ENCODE measurements around the gene ITPRIP. TPM values are rescaled to one million over a fixed set of nuclear protein-coding genes. Genes with fewer than 3 reads are reported as not detected.

Gene ITPRIP
- total RNA-seq, 1 experiment from 2014 or later = 22.5 TPM

GRCh38 chr10:104259999-104260774 is 78.1 kb downstream of the ITPRIP start:
- no peak overlapping the region for H2AFZ ChIP-seq (ENCODE audit: low read length)
- no peak overlapping the region for H4K8ac ChIP-seq (replicated peaks; ENCODE audit: insufficient read length, low read depth, low read length)
- no peaks in the 10 kb centered on the region for H3K27me3 ChIP-seq (ENCODE audit: insufficient read depth, low read length)
- no peak overlapping the region for H3K27ac ChIP-seq (ENCODE audit: insufficient read length, low read depth, low read length)
- no peaks in the 10 kb centered on the region for H3K9me3 ChIP-seq (ENCODE audit: control insufficient read depth, low read depth, low read length)
- no peak for TF ChIP-seq CTCF (conservative IDR thresholded peaks at IDR 0.05)
- no peak for DNase-seq
- H3K79me2 ChIP-seq (ENCODE audit: insufficient read depth, low read length) = no peaks in the 10 kb centered on the region; the same call in 1 of the 2 replicates
- no peak overlapping the region for H4K5ac ChIP-seq (ENCODE audit: insufficient read length, low read depth, low read length)
- H3K18ac ChIP-seq (ENCODE audit: insufficient read length, low read depth, low read length) = no peak overlapping the region
- peaks cover 1 to 61% (median 11%) of the 10 kb centered on the region in 3 experiments; a peak in 4 of 7 replicates for H3K36me3 Mint-ChIP-seq (ENCODE audit: insufficient read depth in 1 of 3, low read depth in 3 of 3)
- H3K4me1 ChIP-seq (ENCODE audit: insufficient read depth, low read length) = 0 out of 2 replicates have a peak, but pooled peaks cover 3% of the 10 kb centered on the region
- H2BK120ac ChIP-seq (ENCODE audit: low read depth, low read length, poor library complexity, severe bottlenecking) = no peak overlapping the region
- no peak overlapping the region for H3T11ph ChIP-seq (ENCODE audit: low read length)
- peaks cover 11 to 30% of the 10 kb centered on the region in 2 experiments for H3K4me1 Mint-ChIP-seq
- H3K4me2 ChIP-seq (ENCODE audit: insufficient read depth, insufficient read length, low read length) = no peak overlapping the region
- H3K79me1 ChIP-seq (ENCODE audit: insufficient read depth, low read depth, low read length, poor library complexity, severe bottlenecking) = no peaks in the 10 kb centered on the region
- 100% methylated on average over 1 of the region's 6 CpGs for WGBS (ENCODE audit: extremely low coverage, insufficient read length, low lambda C conversion rate)
- H2BK20ac ChIP-seq (ENCODE audit: low read depth, low read length, poor library complexity, severe bottlenecking) = no peak overlapping the region
- H3K27ac Mint-ChIP-seq = no peak overlapping the region
- H2AK5ac ChIP-seq (ENCODE audit: insufficient read length, low read length) = no peak overlapping the region
- no peak overlapping the region for H3K4ac ChIP-seq (ENCODE audit: low read depth, low read length)
- no peak overlapping the region for H3K56ac ChIP-seq (ENCODE audit: insufficient read length, low read depth, low read length)
- no peak overlapping the region for H3K9ac ChIP-seq (ENCODE audit: extremely low read depth, insufficient read length, low read length)
- no peaks in the 10 kb centered on the region for H4K20me1 ChIP-seq (ENCODE audit: control insufficient read depth, insufficient read depth, insufficient read length)
- no peak overlapping the region for H3K23ac ChIP-seq (ENCODE audit: insufficient read length, low read depth, low read length)
- H3K14ac ChIP-seq (ENCODE audit: insufficient read depth, low read length) = no peak overlapping the region
- H3K27me3 Mint-ChIP-seq (ENCODE audit: low read depth) = no peaks in the 10 kb centered on the region
- no peaks in the 10 kb centered on the region for H3K9me3 Mint-ChIP-seq
- no peak overlapping the region for H2BK5ac ChIP-seq (ENCODE audit: insufficient read length, low read length)
- H3K23me2 ChIP-seq (ENCODE audit: insufficient read length, low read depth, low read length, poor library complexity, severe bottlenecking) = peaks cover 4% of the 10 kb centered on the region
- no peak overlapping the region for H2BK12ac ChIP-seq (ENCODE audit: insufficient read length, low read depth, low read length)
- H3K4me3 Mint-ChIP-seq = no peak overlapping the region
- H4K91ac ChIP-seq (ENCODE audit: insufficient read length, low read depth, low read length) = no peak overlapping the region
- H2BK15ac ChIP-seq (ENCODE audit: low read depth, low read length) = no peak overlapping the region

Small RNAs within 50 kb of the gene (microRNA-seq; reads per million reads assigned to microRNA genes)
- gene MIR4482 (ENCODE audit: borderline microRNAs expressed) = 1.5 reads per million, percentile 13 among the genes with 10 or more reads in this experiment

Other genes starting within 250 kb of the ITPRIP start
- 6.5 and 6.6 TPM in 2 replicates for gene SFR1, start 216.3 kb downstream of the ITPRIP start, total RNA-seq (2021)
- gene CFAP43, start 106.1 kb downstream of the ITPRIP start, total RNA-seq (2021) = 0.26 and 0.64 TPM in 2 replicates
- 114 and 116 TPM in 2 replicates for gene GSTO1, start 83.6 kb downstream of the ITPRIP start, total RNA-seq (2021)
- 12.0 and 14.5 TPM in 2 replicates for gene GSTO2, start 69.3 kb downstream of the ITPRIP start, total RNA-seq (2021)
- gene CFAP58, start 15.4 kb upstream of the ITPRIP start, total RNA-seq (2021) = 0.63 and 0.88 TPM in 2 replicates